Measurements from ENCODE around the gene BCDIN3D.
"Not testable (repeated sequence)": the region's sequence is repeated elsewhere in the genome, so short reads cannot be mapped to it uniquely, and the experiment has no call there.

Gene BCDIN3D

DNA sequence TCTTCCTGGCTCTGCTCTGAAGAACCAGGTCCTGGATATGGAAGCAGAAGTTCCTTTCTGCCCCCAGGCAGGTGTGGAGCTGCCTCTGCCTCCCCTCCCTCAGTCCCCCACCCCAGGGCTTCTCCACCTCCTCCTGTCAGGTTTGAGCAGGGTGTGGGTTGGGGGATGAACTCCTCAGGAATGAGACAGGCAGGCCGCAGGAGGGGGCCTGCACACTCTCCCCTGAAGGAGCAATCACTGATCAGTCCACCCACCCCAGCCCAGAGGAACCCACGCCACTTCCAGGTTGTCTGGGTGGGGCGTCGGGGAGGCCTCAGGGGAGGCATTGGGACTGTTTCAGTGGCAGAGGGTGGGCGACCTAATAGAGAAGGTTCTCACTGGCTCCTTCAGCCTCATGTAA lies 34.2 kb upstream of the BCDIN3D start:
- DNase-seq: peak in 9 of 56 donors; percentile 10 to 51 (median 27)

DNA sequence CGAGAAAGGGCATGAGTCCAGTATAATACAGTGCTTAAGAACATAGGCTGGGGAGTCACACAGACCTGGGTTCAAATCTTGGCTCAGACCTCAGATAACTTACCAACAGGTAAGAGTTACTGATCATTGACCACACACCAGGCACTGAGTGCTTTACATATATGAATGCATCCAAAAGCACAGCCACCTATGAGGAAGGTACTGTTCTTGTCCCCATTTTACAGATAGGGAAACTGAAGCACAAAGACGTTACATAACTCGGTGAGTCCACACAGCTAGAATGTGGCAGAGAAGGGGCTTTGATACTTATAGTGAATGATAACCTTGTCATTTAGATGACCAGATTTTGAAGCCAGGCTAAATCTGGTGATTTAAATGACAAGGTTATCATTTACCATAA lies 33.2 kb upstream of the BCDIN3D start:
- no peak for DNase-seq

DNA sequence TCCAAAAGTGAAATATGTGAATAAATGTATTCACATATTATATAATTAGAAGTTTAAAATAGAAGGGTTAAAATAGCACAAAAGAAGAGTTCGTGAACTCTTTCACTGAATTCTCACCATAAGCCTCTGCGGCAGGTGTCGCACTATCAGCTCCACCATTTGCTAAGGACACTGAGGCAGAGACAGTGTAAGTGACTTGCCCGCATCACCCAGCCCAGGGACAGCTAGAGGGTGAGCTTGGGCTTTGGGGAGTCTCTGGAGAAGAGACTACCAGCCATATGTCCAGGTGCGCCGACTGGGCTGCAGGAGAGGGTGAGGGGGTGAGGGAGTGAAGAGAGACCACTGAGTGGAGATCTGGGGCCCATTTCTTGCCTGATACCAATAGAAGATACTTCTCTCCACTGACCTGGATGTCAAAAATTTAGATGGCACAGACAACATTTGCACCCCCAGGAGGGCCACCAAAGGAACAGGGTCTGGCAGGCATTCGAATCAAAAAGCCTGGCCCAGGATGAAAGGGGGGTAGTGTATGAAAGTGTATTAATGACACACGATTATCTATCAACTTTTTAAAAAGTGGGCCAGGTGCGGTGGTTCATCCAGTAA lies 32.3 kb upstream of the BCDIN3D start:
- no peak for DNase-seq

DNA sequence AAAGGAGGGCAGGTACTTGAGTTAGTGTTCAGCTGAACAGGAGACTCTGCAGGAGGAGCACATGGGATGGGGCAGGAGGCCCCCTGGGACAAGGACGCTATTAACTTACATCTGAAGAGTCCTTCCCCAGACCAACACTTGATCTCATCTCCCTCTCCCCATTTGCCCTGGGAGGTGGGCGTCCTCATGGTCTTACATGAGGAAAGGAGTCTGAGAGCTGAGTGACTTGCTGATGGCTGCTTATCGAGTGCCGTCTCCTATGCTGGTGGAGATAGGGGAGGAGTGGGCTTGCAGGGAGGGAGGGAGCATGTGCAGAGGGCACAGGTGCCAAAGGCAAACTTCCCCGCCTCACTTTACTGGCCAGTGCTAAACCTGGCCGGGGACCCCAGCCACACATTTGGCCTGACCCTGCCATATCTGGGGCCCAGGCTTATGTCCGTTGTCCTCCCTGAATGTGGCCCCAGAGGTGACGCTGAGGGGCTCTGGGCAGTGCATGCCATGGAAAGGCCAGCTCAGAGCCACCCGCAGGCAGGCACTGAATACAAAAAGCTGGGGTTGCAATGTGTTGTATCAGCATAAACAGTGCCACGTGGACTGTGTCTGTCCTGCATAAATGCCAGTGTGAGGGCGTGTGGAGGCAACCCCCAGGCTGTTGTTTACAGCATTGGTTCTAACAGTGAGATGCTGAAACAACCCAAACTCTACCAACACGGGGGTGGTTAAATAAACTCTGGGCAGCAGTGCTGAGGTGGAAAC lies 31.4 kb upstream of the BCDIN3D start:
- peak in 29 of 56 donors; percentile 17 to 59 (median 39) for DNase-seq

DNA sequence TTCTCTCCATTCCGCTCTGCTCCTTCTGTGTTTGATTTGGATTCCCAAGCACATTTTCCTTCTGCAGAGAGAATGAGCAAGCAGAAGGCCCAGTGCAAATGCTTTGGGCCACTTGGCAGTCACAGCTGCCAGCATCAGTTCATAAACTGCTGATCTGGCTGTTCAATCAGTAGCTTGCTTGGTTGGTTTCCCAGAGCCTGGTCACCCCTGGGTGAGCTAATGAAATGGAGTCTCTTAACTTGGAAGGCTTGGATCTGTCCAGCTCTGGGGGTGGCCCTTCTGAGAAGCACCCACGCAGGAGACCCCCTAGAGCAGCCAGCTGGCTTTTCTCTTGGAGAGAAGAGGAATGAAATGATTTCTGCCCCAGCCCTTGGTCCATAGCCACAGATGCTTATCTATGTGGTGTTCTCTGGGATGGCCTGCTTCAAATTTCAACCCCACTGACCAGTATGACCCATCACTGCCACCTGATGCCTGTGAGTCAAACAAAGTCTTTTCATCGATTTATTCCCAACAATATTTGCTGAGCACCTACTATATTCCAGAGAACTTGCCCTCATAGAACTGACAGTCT lies 30.5 kb upstream of the BCDIN3D start:
- DNase-seq: peak in 11 of 56 donors; percentile 10 to 48 (median 30)

DNA sequence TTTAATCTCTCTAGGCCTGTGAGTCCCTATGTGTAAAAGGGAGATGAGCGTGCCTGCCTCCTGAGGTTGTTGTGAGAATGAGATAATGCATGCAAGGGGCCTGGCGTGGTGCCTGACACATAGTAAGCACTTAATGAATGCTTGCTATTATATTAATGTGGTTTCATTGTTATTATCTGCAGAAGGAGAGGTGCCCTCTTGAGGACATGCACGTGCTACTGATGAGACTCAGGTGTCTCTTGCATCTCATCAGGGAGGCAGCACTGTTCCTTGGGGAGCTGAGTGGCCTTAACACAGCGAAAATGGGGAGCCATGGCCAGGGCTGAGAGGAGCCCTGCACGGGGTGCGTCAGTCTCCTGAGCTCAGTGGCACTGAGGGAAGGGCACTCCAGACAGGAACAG lies 29.9 kb upstream of the BCDIN3D start:
- DNase-seq: peak in 12 of 56 donors; percentile 18 to 47 (median 30)

DNA sequence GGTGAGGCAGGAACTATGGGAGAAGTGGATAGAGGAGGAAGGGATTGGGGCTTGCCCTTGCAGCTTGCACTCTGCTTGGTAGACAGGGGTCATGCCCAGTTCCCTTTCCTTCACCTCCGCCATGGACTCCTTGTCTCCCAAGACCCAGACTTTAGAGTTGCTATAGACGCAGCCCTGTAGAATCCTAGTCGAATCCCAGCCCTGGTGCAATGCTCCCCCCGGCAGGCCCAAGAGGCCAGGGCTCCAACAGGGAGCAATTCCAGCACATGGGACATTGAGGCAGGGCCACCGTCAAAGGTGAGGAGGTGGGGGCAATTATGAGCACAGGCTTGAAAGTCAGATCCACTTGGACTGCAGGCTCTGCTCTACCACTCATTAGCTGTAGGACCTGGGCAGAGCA lies 29.5 kb upstream of the BCDIN3D start:
- DNase-seq: no peak

DNA sequence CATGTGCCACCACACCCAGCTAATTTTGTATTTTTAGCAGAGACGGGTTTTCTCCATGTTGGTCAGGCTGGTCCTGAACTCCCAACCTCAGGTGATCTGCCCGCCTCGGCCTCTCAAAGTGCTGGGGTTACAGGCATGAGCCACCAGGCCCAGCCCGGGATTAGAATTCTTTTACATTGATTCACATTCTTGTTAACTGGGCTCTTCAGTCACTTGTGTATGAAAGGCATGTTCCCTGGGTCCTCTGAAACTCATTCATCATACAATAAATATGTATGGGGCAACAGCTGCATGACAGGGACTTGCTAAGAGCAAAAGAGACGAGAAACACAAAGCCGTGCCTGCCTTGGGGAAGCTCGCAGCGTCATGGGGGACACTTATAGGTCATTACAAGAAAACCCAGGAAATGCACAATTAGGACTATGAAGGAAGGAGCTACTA lies 28.9 kb upstream of the BCDIN3D start:
- not testable (repeated sequence) for DNase-seq

DNA sequence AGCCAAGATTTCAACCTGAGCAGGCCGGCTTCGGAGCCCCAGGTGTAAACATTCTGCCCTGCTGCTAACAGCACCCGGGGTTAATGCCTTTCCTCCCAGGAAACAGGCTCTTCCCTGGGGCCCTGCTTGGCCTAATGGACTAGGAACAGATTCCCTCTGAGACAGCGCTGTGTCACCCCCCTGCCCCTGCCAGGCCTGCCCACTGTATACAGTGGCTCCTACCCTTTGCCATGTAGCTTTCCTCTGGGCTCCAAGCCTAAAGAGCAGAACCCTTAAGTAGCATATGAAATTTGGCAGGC lies 28.3 kb upstream of the BCDIN3D start:
- DNase-seq: no peak

DNA sequence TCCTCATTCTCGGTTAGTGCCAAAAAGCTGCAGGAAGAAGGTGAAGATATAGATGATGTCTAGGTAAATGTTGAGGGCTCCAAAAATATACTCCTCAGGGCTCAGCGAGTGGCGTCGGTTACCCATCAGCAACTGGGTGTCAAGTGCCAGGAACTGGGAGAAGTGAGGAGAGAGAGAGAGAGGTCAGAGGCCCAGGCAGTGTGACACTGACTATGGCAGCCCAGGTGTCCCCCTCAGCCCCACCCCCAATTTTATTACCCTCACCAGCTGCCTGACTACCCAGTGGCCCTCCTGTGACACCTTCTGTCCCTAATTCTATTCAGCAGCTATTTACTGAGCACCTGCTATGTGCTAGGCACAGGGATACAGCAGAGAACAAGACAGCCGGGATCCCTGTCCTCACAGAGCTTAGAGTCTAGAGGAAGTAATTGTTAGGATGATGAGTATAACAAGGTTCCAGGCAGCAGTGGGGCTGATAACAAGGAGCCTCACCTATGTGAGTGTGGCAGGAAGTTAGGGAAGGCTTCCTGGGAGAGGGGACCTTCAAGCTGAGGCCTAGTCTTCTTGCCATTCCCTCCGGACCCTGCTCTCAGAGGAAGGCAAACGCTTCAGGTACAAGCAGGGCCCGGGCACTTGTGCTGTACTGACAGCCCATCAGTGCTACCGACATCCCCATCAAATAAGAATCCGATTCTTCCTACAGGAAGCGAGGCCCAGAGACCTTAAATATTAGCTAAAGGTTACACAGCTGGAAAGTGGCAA lies 27.8 kb upstream of the BCDIN3D start:
- DNase-seq: no peak

DNA sequence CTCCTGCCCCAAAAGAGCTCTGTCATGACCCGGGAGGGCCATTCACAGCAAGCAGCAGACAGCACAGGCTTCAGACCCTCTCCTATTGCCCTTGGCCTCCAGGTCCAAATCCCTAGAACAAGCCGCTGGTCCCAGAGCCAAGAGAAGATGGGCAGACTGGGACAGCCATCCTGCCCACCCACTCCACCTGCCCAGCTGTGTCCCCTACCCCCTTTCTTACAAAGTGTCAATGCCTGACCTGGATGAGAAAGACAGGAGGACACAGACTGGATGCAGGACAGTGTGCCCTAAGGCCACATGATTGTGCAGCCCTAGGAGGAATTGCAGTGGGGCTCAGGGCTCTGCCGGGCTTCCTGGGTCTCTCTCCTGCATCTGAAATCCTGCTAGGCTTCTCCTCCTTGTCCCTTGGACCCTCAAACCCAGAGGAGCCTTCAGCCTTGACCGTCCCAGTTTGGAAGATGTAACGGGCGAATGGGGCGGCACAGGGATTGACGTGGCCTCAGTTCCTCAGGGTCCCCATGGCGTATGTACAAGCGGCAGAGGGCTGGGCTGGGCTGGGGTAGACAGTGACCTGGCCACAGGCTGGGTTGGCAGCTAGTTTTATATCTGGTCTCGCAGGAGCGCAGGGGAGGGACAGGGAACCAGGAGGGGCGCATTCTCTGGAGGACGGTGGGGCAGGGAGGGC lies 27.1 kb upstream of the BCDIN3D start:
- no peak for DNase-seq

DNA sequence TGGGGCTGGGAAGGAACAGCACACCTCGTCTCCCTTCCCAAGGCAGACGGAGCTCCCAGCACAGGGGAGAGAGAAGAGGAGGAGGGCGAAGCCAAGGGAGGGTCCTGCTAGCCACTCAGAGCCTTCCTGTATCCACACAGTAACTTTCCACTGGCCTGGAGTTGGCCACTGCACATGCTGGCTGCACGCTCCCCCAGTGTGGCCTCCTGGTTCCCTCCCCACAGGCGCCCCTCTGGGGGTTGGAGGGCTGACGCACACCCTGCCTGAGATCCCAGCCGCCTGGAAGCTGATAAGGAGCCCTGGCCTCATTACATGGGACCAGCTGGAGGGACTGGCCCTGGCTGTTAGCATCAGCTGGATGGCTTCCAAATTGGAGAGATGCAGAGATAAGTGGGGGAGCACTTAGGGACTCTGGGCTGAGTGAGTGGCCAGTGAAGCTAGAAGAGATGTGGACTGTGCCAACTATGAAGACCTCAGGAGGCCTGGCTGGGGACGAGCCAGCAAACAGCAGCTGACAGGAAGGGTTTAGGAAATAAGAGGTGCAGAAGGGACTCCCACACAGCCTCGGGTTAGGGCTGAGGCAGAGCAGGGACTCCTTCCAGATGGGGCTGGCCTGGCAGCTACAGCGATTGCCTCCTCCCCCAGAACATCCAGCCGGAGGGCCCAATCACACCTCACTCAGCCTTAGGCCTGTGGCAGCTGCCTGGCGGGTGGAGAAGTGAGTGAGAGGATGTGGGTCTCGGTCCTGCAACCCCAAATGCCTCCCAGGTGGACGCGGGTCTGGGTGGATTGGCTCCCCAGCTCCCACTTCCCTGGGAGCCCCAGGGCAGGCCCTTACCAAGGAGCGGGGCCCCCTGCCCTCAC lies 26.3 kb upstream of the BCDIN3D start:
- peak in 38 of 56 donors; percentile 25 to 77 (median 44) for DNase-seq

DNA sequence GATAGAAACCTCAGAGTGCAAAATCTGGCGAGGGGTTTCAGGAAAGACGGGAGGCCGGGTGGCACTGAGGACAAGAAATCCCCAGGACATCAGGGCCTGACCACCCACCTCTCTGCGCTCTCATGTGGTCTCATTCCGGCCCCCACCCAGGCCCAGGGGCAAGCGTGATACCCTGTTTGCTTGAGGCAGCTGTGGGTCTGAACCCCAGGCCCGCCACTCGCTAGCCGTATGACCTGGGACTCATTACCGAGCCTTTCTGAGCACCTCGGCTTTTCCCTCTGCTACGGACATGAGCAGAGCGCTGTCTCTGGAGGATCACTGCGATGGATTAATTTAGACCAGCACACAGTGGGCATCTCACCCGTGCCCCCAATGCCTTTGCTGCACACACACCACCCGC lies 25.5 kb upstream of the BCDIN3D start:
- DNase-seq: no peak

DNA sequence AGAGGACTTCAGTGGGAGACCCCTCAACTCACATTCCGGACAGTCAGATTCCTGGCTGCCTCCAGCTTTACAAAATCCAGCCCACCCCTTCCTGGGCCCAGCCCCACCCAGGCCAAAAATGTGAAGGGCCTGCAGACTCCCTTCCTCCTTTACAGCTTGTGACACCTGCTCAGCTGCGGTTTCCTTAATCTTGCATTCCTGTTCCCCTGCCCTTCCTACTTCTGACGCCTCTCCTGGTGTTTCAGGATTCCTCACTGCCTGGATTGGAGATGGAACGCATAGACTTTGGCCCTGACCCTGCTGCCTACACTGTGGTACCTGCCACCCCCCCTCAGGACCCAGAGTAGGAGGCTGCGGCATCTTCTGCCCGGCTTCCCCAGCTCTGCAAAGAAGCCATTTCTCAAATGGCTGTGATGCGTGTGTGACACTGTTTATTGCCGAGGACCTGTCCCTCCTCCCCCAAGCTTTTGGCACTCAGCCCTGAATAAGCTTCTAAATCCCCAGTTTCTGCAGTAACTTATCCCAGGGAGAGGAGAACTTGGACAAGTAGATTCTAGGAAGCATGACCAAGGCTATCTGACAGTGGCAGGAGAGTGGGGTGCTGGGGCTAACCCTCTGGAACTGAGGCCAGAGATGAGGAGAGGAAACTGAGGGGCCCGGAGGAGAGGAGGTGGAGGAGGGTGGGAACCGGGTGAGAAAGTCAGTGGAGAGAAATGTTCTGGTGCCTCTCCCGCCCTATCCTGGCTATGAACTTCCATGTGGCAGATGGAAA lies 24.9 kb upstream of the BCDIN3D start:
- DNase-seq: no peak

DNA sequence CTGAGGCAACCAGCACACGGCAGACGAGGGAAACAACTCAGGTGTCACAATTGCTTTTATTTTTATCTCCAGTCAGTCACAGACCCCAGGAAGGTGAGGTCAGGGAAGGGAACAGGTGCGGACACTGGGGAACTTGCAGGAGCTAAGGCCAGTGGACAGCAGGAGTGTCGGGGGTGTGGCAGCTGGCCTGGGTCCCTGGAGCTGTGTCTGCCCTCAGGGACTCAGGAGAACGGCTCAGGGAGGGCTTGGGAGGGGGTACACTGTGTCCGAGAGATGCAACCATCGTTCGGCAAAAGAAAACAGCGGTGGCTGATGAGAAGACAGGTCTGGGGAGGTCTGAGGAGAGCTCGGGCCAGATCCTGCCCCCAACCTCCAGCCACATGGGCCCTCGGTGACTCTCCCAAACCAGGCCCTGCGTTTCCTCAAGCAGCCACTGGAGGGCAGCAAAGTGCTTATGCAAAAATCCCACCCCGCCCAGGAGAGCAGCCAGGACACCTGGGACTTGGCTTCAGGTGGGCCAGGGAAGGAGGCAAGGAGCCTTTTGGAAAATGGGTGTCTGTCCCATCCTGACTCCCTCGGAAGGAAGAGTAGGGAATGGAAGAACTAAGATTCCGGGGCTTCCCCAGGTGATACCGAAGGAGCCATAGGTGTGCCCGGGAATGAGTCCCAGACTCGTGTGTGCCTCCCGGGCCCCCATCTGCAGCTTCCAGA lies 24.1 kb upstream of the BCDIN3D start:
- DNase-seq: peak in 46 of 56 donors; percentile 19 to 81 (median 45)

DNA sequence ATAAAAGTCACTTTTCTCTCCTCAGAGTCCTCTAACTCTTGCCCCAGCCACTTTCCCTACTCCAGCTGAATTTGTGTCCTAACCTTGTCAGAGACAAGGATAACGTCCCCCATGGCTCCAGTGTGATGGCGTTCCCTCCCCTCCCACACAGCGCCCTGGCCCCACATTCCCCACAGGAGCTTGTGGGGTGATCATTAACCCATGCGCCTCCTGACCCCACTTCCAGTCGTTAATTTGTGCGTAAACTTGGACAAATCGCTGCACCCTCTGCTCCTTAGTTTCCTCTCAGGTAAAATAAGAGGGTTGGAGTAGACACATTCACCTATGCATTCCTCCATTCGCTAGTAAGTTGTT lies 22.9 kb upstream of the BCDIN3D start:
- DNase-seq: no peak

DNA sequence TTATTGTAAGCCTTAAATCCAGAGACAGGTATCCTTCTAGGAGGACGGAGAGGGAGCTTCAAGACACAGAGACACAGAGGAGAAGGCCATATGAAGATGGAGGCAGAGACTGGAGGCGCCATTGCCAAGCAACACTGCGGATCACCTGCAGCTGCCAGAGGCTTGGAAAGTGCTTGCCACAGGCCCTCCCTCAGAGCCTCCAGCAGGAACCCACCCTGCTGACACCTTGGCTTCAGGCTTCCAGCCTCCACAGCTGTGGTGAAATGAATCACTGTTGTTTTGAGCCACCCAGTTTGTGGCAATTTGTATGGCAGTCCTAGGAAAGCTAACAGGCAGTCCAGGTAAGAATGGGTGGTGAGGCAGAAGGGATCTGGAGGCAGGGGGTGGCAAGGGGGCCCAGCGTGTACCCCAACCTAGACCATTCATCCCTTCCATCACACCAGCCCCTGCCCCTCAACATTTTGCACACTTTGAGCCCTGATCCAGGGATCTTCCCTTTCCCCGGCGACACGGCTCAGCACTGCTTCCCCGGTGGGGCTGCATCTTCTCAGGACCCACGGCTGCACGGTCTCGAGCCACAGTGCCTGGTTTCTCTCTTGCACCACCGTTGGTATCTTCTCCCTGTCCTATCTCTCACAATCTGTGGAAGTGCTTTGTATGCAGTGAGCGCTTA lies 22.3 kb upstream of the BCDIN3D start:
- DNase-seq: no peak

DNA sequence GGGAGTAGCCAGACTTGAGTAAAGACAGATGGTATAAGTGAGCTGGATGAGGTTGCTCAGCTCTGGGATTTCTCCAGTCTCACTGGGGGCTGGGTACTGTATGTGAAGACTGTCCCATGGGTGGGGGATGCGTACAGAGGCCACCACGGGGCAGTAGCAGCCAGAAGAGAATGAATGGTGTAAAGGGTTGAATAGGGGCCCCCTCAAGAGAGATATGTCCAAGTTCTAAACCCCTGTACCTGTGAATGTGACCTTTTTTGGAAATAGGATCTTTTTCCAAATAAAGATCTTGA lies 21.8 kb upstream of the BCDIN3D start:
- no peak for DNase-seq

Measured in nucleus accumbens (tissue), 56 donors.